GM15510 (cell line): ENCODE measurements around the gene SIX5.

Experiments used
- POLR2A ChIP-seq: IDR thresholded peaks from 3 replicates; pipeline ENCODE4 v1.6.1; 2011; ENCODE audit warnings: borderline replicate concordance; ENCODE audit not compliant: insufficient read length; ENCODE audit errors: extremely low read depth

SIX5 gene

DNA sequence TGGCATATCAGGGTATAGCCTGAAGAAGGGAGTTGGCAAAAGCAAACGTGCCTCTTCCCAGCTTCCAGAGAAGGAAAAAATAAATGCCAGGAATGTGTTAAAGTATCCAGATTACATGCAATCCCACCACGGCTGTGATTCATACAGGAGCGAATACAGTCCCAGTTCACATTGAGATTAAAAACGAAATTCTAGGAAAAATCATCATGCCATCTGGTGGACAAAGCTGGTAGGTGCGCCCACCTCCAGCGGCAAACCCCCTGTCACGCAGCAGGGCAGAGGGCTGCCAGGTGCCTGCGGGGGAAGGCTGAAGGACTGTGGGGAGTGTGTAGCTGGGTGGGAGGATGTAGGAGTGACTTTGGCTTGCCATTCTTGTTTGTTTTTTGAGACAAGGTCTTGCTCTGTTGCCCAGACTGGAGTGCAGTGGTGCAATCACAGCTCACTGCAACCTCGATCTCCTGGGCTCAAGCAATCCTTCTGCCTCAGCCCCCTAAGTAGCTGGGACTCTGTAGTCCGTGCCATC lies 30.0 kb upstream of the SIX5 start:
- no peak for TF ChIP-seq POLR2A

GRCh38 chr19:45794627-45795026 lies 25.6 kb upstream of the SIX5 start:
- TF ChIP-seq POLR2A = no peak

- TF ChIP-seq POLR2A = no peak
Measured at GRCh38 chr19:45793876-45794275, 24.8 kb upstream of the SIX5 start.

DNA sequence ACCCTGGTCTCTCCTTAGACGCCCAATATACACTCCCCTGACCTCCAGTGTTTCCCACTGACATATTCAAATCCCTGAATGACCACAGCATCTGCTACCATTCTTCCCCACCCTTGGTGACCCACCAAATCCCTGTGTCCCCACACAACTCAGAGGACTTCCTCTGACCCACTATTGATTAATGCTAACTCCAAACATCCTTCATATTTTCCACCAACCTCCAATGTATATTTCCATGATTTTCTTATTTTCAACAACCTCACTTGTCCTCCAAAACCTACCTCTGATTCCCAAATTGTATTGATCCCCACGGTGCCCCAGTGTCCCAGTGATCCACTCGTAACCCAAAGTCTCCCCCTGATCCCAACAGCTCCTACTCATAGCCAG lies 24.1 kb upstream of the SIX5 start:
- TF ChIP-seq POLR2A = no peak

- peak; percentile 85 for TF ChIP-seq POLR2A
Measured at GRCh38 chr19:45792470-45793177, 23.6 kb upstream of the SIX5 start, which contains the start of gene DMWD. Gene DMWD (minus strand): TSS chr19:45792845. CDS start chr19:45792756, 89 bp downstream.

DNA sequence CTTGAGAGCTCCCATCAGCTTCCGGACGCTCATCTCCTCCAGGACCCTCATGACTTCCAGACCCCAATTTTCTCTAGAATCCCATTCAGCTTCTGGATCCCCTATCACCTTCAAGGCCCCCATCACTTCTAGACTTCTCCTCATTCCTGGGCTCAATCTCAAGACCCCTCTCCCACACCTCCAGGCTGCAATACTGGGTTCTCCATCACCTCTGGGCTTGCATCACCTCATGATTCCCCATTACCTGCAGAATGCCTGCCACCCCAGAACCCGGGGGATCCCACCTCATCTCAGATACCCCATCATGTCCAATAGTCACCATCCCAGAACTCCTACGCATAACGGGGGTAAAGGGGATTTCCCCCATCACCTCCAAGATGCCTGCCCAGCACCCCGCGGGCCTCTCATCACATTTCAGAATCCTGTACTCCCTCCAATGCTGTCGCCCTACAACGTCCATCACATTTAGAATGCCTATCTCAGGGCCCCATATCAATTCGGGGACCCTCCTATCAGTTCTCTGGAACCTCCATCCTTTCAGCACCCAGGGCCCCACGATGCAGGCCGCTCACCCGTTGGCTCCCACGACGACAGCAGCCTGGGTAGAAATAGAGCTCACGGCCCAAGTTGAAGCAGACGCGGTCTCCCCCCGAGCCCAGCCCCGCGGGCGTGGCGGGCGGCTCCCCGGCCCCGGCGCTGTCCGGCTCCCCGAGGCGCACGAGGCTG lies 22.9 kb upstream of the SIX5 start:
- TF ChIP-seq POLR2A = no peak

DNA sequence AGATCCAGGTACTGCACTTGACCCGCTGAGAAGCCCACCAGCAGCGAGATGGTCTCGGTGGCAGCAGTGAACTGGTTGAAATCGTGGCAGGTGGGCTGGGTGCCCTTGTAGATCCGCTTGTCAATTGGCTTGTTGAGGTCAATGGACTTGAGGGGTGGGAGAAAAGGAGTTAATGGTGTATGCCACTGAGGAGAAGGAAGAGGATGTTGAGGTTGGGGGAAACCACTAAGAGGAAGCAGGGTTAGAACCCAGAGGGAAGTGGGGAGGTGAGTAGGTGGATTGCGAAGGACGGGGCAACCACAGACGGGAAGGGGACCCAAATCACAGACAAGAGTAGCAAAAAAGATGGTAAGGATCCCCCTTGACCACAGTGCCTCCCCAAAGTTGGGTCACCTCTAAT lies 21.9 kb upstream of the SIX5 start:
- TF ChIP-seq POLR2A = no peak

DNA sequence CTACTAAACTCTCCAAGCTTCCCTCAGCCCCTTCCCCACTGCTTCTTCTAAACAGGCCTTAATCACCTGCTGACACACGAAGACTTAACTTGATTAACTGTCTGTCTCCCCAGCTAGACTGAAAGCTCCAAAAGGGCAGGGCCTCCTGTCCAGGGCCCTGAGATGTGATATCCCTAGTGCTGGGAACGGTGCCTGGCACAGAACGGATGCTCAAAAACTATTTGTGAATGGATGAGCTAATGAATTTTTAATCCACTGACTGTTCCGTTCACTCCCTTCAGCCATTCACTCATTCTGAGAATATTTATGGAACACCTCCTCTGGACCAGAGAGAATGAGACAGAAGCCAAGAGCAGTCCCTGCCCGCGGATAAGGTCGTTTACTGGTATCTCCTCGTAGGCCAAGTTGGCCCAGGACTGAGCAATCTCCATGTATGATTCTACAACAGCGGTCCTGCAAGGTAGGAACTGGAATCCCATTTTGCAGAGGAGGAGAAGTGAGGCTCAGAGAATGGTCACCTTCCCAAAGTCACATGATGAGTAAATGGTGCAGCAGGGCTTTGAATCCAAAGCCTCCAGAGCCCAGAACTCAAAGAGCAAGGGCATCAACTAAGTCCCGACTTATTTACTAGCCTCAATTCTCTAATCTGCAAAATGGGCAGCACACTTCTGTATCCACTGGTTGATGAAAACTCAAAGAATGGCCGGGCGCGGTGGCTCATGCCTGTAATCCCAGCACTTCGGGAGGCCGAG lies 20.2 kb upstream of the SIX5 start:
- no peak for TF ChIP-seq POLR2A

DNA sequence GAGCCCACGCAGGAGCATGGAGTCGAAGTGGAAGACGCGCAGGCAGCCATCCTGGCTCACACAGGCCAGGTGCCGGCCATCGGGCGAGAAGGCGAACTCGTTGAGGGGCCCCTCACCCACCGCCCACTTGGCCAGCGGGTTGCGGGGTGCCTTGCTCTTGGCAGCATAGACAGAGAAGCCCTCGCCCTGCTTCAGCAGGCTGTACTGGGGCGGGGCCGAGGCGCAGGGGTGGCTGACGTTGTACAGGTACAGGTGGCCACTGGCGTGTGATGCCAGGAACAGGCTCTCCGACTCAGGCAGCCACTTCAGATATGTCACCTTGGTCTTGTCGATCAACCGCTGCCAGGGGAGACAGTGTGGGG lies 17.5 kb upstream of the SIX5 start:
- TF ChIP-seq POLR2A = no peak

DNA sequence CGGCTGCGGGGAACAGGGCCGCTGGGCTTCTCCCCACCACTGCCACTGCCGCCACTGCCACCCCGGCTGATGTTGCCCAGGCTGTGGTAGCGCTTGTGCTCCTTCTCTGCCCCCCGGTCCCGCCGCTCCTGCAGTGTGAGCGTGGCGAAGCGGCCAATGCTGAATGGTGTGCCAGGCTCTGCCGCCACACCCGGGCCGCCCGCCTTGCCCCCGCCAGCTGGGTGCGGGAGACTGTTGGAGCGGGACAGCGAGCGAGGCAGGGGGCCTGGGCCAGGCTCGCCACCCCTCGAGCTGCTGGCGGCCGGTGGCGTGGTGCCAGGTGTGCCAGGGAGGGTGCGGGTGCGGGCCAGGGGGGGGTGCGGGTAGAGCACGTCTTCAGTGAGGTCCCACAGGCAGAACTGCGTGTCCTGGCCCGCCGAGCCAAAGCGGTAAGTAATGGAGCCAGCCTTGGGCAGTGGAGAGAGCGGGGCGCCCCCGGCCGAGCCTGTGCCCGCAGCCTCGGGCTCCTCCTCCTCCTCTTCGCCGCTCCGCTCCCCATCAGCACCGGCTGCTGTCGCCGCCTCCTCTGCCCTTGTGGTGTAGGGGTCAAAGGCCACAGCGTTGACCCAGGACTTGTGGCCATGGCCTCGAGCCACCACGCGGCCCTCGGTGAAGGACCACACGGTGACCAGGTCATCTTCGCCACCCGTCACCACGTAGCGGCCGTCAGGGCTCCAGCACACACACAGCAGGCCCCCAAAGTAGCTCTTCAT lies 16.9 kb upstream of the SIX5 start:
- no peak for TF ChIP-seq POLR2A

DNA sequence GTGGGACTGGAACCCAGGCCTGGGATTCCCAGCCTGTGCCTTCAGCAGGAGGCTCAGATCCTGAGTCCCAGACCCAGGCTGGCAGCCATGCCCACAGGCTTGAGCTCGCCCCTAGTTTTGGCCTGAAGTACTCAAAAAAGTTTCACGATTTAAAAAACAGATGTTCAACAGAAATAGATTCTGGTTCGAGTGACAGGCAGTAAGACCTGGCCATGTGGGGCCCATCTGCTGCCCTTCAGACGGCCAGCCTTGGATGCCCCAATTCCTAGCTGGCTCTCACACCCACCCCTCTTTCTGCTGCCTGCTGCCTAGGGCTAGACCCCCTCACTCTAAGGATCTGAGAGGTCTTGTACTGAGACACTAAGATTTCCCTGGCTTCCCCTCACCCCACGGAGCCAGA lies 16.0 kb upstream of the SIX5 start:
- TF ChIP-seq POLR2A = no peak

DNA sequence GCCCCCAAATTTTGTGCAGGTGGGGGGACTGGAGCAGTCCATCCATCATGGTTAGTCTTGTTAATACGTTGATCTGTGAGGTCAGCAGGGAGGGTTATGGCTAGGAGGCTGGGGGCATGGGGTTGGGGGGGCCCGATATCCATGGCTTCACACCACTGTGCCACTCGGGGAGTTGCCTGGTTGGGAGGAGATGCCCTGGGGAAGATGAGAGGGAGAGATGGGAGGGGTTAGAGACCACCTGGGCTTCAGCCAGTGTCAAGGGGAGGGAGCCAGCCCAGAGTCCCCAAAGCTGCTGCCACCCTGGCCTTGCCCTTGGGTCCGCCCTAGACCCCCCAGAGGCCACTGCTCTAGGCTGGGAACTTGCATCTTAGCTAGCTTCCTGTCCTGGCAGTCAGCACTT lies 15.0 kb upstream of the SIX5 start:
- TF ChIP-seq POLR2A = no peak

DNA sequence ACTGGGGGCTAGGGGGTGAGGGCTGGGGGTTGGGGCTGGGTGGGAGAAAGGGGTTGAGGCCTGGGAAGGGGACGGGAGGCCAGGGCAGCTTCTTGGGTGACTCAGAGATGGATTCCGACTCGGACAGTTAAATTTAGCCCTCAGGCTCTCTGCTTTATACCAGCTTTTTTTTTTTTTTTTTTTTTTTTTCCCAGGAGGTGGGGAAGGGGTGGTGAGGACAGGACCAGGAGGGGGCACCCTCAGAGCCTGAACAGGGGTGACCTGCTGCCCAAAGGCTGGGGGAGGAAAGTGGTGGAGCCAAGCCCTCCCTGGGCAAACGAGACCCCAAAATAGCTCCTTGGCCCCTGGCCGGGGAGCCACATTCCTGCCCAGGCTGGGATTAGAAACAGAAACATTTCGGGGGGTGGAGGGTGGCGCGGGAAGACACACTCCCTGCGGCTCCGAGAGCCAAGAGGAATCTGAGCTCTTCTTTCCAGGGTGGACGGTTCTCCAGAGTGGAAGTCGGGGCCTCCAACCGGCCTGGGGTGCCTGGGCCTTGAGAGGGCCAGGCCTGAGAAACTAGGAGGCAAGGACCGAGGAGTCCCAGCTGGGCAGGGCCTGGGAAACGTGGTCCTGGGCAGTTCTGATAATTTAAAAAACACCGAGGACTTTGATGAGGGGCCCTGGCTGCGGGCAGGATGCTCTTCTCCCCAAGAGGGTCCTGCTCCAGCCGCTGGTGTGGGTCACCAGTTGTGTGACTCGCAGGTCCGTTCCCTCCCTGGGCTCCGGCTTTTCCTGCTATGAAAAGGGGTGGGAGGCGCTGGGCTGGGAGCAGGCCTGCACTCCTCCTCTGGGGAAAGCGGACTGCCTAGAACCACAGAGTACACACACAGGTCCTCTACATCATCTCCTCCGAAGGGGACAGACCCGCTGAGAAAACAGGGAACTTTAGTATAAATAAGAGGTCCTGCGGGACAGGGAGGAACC lies 14.1 kb upstream of the SIX5 start:
- TF ChIP-seq POLR2A = no peak

DNA sequence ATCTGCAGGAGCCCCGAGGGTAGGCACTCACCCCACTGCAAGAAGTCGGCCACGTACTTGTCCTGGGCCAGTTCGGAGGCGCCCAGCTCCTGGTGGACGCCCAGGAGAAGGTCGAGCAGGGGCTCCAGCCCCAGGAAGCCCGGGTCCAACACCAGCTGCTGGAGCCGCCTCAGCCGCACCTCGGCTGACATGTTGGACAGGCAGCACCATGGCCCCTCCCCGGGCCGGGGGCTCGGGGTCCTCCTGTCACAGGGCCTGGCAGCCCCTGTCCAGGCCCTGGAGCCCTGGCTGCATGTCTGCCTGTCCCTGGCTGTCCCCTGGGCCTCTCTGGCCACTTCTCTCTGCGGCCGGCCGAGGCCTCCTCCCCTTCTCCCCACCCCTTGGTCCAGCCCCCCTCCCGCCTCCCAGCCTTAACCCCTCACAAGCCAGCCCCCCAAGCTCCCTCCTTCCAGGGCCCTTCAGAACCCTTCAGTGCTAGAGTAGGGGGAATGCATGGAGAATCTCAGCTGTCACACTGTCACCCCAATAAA lies 13.2 kb upstream of the SIX5 start, which contains the start of gene DMPK:
DMPK (minus strand) TSS at position 329 of the 530 bp plus-strand sequence; CDS start at position 191, 138 bp downstream.
- no peak for TF ChIP-seq POLR2A
